Epithelial cell of esophagus (primary cell): ENCODE data around the gene KCNK4.
A peak's percentile ranks its signal among the peaks of the same experiment; 100 is the strongest.

Experiments used
- DNase-seq: peaks from one replicate; pipeline ENCODE4 v3.0.0; 2010; ENCODE audit warnings: low read depth
- H3K4me3 ChIP-seq: 2 replicates; pipeline ENCODE4 v1.5.1; 2011; ENCODE audit warnings: mild to moderate bottlenecking, low read length, control low read depth
- CTCF ChIP-seq: IDR thresholded peaks from 2 replicates; pipeline ENCODE4 v1.5.1; 2011; ENCODE audit warnings: low read depth, mild to moderate bottlenecking, low read length, control low read depth, inconsistent platforms; ENCODE audit not compliant: insufficient read depth; ENCODE audit errors: missing control alignments

Gene KCNK4

DNA sequence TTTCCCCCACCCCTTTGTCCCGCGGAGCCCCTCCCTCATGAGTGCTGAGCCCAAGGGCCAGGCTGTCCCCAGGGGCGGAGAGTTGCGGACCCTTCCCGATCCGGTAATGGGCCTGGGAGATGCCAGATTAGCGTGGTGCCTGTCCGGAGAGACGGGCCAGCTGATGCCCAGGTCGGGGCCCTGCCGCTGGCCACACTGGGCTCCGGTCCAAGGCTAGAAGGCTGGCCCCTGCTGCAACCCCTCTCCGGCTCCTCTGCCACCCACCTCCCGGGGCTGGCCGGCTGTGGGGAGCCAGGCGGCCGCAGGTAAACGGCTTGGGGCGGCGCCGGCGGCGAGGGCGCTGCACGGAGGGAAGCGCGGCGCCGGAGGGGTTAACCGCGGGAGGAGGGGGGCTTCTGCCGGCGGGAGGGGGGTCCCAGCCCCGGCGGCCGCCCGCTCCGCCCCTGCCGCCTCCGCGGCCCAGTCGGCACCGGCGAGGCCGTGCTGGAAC lies at the start of gene KCNK4:
Gene KCNK4, plus strand, starts transcription at position 41 of the 490 bp plus-strand sequence. CDS start 1,717 bp downstream, outside the sequence.
- DNase-seq: no peak
- no peak within 1 kb of the TSS for H3K4me3 ChIP-seq
- TF ChIP-seq CTCF: no peak

DNA sequence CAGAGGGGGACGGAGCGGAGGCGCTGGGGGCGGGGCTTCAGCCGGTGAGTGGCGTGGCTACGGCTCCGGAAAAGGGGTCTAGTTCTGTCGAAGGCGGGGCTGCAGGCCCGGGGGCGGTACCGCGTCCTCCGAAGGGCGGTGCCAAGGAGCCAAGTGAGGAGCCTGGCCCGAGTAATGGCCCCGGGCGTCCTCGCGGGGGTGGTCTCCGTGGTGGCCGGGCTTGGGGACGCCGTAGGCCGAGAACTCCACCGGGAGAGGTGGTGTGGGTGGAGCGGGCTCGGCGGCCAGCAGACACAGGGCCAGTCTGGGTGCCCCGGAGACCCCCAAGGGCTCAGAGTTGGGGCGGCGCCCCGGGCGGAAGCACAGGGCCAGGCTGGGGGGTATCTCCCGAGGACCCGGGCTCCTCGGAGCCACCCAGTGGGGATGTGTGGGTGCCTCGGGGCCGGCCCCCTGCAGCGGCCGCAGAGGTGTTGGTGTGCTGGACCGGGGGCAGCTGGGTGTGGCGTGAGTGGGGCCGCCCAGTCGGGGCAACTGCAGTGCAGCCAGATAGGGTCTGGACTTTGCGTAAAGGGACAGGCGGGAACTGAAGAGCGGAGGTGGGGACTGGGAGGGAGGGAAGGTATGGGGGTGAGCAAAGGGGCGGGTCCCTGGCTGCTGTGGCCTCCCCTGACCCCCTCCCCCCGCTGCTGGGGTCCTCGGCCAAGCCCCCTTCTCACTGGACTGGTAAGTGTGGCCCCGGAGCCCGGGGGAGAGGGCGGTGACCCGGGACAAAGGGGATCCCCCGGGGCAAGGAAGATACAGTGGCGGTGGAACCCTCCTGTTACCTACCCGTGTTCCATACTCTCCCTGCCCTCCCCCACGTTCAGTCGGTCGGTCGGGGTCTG lies 49.4 kb upstream of the KCNK4 start:
- H3K4me3 ChIP-seq: peak overlapping the region; percentile 73
- peak; percentile 38 for DNase-seq
- no peak for TF ChIP-seq CTCF

DNA sequence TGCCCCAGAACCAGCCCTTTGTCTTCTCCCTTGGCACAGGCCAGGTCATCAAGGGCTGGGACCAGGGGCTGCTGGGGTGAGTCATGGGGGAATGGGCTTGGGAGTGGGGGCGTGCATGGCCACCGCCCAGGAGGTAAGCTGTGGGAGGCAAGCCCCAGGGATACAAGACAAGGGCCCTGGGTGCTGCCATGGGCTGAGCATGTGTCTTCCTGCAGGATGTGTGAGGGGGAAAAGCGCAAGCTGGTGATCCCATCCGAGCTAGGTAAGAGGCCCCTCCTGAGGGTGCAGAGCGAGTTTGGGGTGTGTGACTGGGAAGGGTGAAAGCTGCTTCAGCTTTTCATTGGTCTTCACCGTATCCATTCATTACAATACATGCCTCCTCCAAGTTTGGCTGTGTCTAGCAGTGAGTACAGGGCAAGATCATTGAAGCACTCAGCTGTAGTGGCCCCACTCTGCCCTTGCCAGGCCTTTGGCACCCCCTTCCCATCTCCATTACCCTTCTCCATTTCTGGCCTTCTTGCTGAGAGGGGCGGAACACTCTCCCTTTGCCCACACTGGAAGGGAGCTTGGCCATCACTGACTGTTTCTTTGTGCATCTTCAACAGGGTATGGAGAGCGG lies 47.8 kb upstream of the KCNK4 start:
- H3K4me3 ChIP-seq: no peak overlapping the region
- no peak for TF ChIP-seq CTCF

GRCh38 chr11:64244107-64244506 lies 47.0 kb upstream of the KCNK4 start:
- H3K4me3 ChIP-seq: no peak overlapping the region
- no peak for DNase-seq
- no peak for TF ChIP-seq CTCF

More for the DNA sequence above, 47.8 kb upstream of the KCNK4 start:
- no peak for DNase-seq

GRCh38 chr11:64244966-64245365 lies 46.1 kb upstream of the KCNK4 start:
- peak overlapping the region; percentile 67 for H3K4me3 ChIP-seq
- DNase-seq: no peak
- TF ChIP-seq CTCF: no peak

DNA sequence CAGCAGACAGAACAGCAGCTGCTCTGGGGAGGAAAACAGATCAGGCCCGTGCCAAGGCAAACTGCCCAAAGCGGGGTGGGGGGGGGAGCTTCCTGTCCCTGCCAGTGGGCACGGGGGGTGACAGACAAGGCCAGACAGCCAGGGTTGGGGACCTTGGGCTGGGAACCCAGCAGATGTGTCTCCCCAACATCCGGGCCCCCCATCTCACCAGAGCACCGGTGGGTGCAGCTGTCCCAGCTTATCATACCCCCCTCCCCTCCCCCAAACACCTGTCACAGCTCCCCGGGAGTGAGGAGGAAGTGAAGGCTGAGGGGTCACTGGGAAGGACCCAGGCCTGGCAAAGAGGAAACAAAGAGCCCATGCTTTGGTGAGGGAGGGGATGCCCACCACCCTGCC lies 45.7 kb upstream of the KCNK4 start:
- TF ChIP-seq CTCF: no peak
- H3K4me3 ChIP-seq: peak overlapping the region; percentile 67
- DNase-seq: no peak
